ENCODE data around the gene ZNF644.
"Not testable (repeated sequence)": the region's sequence is repeated elsewhere in the genome, so short reads cannot be mapped to it uniquely, and the experiment has no call there.

DNA sequence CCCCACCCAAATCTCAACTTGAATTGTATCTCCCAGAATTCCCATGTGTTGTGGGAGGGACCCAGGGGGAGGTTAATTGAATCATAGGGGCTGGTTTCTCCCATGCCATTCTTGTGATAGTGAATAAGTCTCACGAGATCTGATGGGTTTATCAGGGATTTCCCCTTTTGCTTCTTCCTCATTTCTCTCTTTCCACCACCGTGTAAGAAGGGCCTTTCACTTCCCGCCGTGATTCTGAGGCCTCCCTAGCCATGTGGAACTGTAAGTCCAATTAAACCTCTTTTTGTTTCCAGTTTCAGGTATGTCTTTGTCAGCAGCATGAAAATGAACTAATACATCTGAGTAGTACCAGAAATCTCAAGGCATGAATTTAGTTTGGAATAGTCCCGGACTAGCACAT lies 41.6 kb upstream of the ZNF644 start:
- TF ChIP-seq, protein P1, sequence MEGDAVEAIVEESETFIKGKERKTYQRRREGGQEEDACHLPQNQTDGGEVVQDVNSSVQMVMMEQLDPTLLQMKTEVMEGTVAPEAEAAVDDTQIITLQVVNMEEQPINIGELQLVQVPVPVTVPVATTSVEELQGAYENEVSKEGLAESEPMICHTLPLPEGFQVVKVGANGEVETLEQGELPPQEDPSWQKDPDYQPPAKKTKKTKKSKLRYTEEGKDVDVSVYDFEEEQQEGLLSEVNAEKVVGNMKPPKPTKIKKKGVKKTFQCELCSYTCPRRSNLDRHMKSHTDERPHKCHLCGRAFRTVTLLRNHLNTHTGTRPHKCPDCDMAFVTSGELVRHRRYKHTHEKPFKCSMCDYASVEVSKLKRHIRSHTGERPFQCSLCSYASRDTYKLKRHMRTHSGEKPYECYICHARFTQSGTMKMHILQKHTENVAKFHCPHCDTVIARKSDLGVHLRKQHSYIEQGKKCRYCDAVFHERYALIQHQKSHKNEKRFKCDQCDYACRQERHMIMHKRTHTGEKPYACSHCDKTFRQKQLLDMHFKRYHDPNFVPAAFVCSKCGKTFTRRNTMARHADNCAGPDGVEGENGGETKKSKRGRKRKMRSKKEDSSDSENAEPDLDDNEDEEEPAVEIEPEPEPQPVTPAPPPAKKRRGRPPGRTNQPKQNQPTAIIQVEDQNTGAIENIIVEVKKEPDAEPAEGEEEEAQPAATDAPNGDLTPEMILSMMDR (IDR thresholded peaks at IDR 0.05; ENCODE audit: low read depth, low read length, poor library complexity, severe bottlenecking), result not testable (repeated sequence)
- not testable (repeated sequence) for TF ChIP-seq EZH2phosphoT487 (IDR thresholded peaks at IDR 0.05; ENCODE audit: borderline replicate concordance, low read length)

Measured in DOHH2 (cell line).